A549 (cell line): ENCODE measurements around the gene CLDN6. TPM values are rescaled to one million over a fixed set of nuclear protein-coding genes. Genes with fewer than 3 reads are reported as not detected.

Experiments
- ATAC-seq, 2 experiments: fragments of 200-7000 bp in 1 of 2; fragments of >200 bp in 1 of 2; cut with Nextera tagmentation in 1 of 2; cut with Tn5 transposase in 1 of 2; 3 replicates each; pipeline versions ENCODE4 v1.8.0 to v1.9.1; 2018 to 2020; ENCODE audit warnings: mild to moderate bottlenecking in 1 of 2, moderate library complexity in 1 of 2
- CTCF ChIA-PET: fragments of 300-600 bp; sonication (Branson Sonifier 250); formaldehyde crosslinking; extraction: SDS; loops from one replicate; lab custom pipeline; 2021; ENCODE audit warnings: antibody characterized with exemption, inconsistent platforms; lab: Yijun Ruan, JAX
- POLR2A ChIA-PET: fragments of 350-600 bp; formaldehyde crosslinking; extraction: SDS; loops from one replicate; lab custom pipeline; 2021; ENCODE audit warnings: antibody characterized with exemption, inconsistent platforms; lab: Yijun Ruan, JAX
- DNase-seq, 2 experiments: peaks; one replicate each; pipeline versions ENCODE4 v3.0.0 to v3.0.0-alpha.2; 2011 to 2016; ENCODE audit warnings: low read depth in 1 of 2, low spot score in 1 of 2
- FAIRE-seq: peaks from 2 replicates; lab custom pipeline; 2011; peaks lifted over from hg19 to GRCh38; lab: Jason Lieb, UNC
- H3K27ac ChIP-seq, 2 experiments: fragments of >200 bp; sonication (Bioruptor Twin); formaldehyde crosslinking; 3 replicates each; pipeline ENCODE4 v1.5.1; 2016 to 2017
- H3K4me1 ChIP-seq: fragments of >200 bp; sonication (Bioruptor Twin); formaldehyde crosslinking; 3 replicates; pipeline ENCODE4 v1.6.1; 2016
- H3K4me2 ChIP-seq: fragments of >200 bp; sonication (Bioruptor Twin); formaldehyde crosslinking; 3 replicates; pipeline ENCODE4 v1.6.1; 2016
- H3K4me3 ChIP-seq: fragments of >200 bp; sonication (Bioruptor Twin); formaldehyde crosslinking; 3 replicates; pipeline ENCODE4 v1.5.1; 2016
- H3K9me3 ChIP-seq: fragments of >200 bp; sonication (Bioruptor Twin); formaldehyde crosslinking; 3 replicates; pipeline ENCODE4 v1.6.1; 2016
- CHD4 ChIP-seq: fragments of 200-600 bp; sonication (generic); IDR thresholded peaks from 2 replicates; pipeline ENCODE4 v1.6.1; 2016; ENCODE audit warnings: antibody characterized with exemption, mild to moderate bottlenecking, borderline replicate concordance
- EHF ChIP-seq: fragments of 250-450 bp; sonication (Bioruptor Pico); IDR thresholded peaks from 2 replicates; pipeline ENCODE4 v1.5.0; 2020; ENCODE audit warnings: mild to moderate bottlenecking
- EHMT2 ChIP-seq: fragments of 200-600 bp; sonication (generic); IDR thresholded peaks from 2 replicates; pipeline ENCODE4 v1.6.1; 2016; ENCODE audit warnings: antibody characterized with exemption, low read depth, mild to moderate bottlenecking, moderate library complexity
- EP300 ChIP-seq, 2 experiments: fragments of >200 bp; sonication (Bioruptor Twin); formaldehyde crosslinking; IDR thresholded peaks; 2 replicates in 1 of 2; 3 replicates in 1 of 2; pipeline ENCODE4 v1.6.1; 2016 to 2017
- FOXS1 ChIP-seq: fragments of 250-450 bp; sonication (Bioruptor Pico); IDR thresholded peaks from 2 replicates; pipeline ENCODE4 v1.5.0; 2020; ENCODE audit warnings: mild to moderate bottlenecking, moderate library complexity
- GATA3 ChIP-seq: IDR thresholded peaks from 2 replicates; pipeline ENCODE4 v1.6.1; 2012; ENCODE audit warnings: borderline replicate concordance
- HEYL ChIP-seq: fragments of 250-450 bp; sonication (Bioruptor Pico); IDR thresholded peaks from 2 replicates; pipeline ENCODE4 v1.8.0; 2021; ENCODE audit warnings: mild to moderate bottlenecking, moderate library complexity
- HOXA7 ChIP-seq: fragments of 250-450 bp; sonication (Bioruptor Pico); IDR thresholded peaks from 2 replicates; pipeline ENCODE4 v1.5.0; 2020; ENCODE audit warnings: mild to moderate bottlenecking, moderate library complexity
- HOXB5 ChIP-seq: fragments of 250-450 bp; sonication (Bioruptor Pico); IDR thresholded peaks from 2 replicates; pipeline ENCODE4 v1.5.0; 2020; ENCODE audit warnings: mild to moderate bottlenecking, moderate library complexity
- JUNB ChIP-seq: fragments of >200 bp; sonication (Bioruptor Twin); formaldehyde crosslinking; IDR thresholded peaks from 2 replicates; pipeline ENCODE4 v1.6.1; 2016
- KDM1A ChIP-seq: fragments of 200-600 bp; sonication (generic); IDR thresholded peaks from 2 replicates; pipeline ENCODE4 v1.6.1; 2016; ENCODE audit warnings: low read depth, mild to moderate bottlenecking
- NPAS2 ChIP-seq: fragments of 250-450 bp; sonication (Bioruptor Pico); IDR thresholded peaks from 2 replicates; pipeline ENCODE4 v1.8.0; 2022; ENCODE audit warnings: mild to moderate bottlenecking, moderate library complexity, borderline replicate concordance
- NR3C1 ChIP-seq: fragments of >200 bp; sonication (Bioruptor Twin); formaldehyde crosslinking; IDR thresholded peaks from 3 replicates; pipeline ENCODE4 v1.6.1; 2017
- POLR2AphosphoS2 ChIP-seq: conservative IDR thresholded peaks from 2 replicates; pipeline ENCODE4 v1.6.1; 2012; ENCODE audit warnings: low read length, improper control_type of control experiment, inconsistent platforms
- RNF2 ChIP-seq: fragments of 200-600 bp; sonication (generic); IDR thresholded peaks from 2 replicates; pipeline ENCODE4 v1.6.1; 2016; ENCODE audit warnings: low read depth, mild to moderate bottlenecking, antibody characterized with exemption, moderate library complexity, borderline replicate concordance
- SREBF2 ChIP-seq: fragments of 450-650 bp; IDR thresholded peaks from 2 replicates; pipeline ENCODE4 v1.6.1; 2014; ENCODE audit warnings: mild to moderate bottlenecking, moderate library complexity
- ZFP36 ChIP-seq: fragments of 450-650 bp; IDR thresholded peaks from 2 replicates; pipeline ENCODE4 v1.6.1; 2014; ENCODE audit warnings: borderline replicate concordance; ENCODE audit not compliant: partially characterized antibody
- WGBS: methylation state at CpG from one replicate; pipeline ENCODE4 v1.1.6; 2017; ENCODE audit errors: missing lambda C conversion rate; 5-methylcytosine and 5-hydroxymethylcytosine counted together
- polyA plus RNA-seq, 4 experiments: library from polyadenylated mRNA; depleted of rRNA in 3 of 4; stranded (reverse); fragments of >200 nt; fragmentation: RNase III in 1 of 4; extraction: RNeasy Plus Mini Kit Qiagen cat#74134 plus additional on column Dnase treatment in 1 of 4; gene quantifications; 2 replicates in 3 of 4; 3 replicates in 1 of 4; pipeline ENCODE4 v1.2.3, GENCODE V29; 2011 to 2017
- TF ChIP-seq, protein P1 (sequence below): fragments of 450-650 bp; IDR thresholded peaks from 2 replicates; pipeline ENCODE4 v1.6.1; 2014; ENCODE audit warnings: antibody characterized with exemption
- TF ChIP-seq, protein P2 (sequence below): fragments of 150-350 bp; IDR thresholded peaks from 2 replicates; pipeline ENCODE4 v1.6.1; 2014; ENCODE audit warnings: low read depth, mild to moderate bottlenecking, low read length
- TF ChIP-seq, protein P3 (sequence below): IDR thresholded peaks from 2 replicates; pipeline ENCODE4 v1.6.1; 2012; ENCODE audit warnings: low read depth, borderline replicate concordance
- TF ChIP-seq, protein P4 (sequence below): fragments of >200 bp; sonication (Bioruptor Twin); formaldehyde crosslinking; IDR thresholded peaks from 3 replicates; pipeline ENCODE4 v1.6.1; 2016
- TF ChIP-seq, protein P5 (sequence below): IDR thresholded peaks from 2 replicates; pipeline ENCODE4 v1.6.1; 2012

Gene CLDN6
- polyA plus RNA-seq, 2 of the 4 experiments (the other 2 are of a cell fraction): 0.25 TPM; not detected in 1

DNA sequence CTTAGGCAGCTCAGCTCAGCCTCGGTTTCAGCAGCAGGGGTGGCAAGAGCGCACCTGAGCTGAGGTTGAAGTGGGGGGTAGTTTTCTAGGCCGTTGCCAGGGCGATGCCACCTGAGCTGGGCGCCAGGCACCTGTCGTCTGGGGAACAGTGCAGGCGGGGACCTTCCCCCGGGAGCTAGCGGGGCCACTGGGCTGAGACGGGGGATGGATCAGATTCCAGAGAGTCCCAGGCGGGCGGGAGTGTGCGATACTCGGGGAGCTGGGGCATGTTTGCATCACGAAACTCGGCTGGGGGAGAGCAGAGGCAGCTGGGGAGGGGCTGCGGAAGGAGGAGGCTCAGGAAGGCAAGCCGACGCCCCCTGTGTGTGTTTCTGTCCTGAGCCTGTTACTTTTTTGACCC is 5.7 kb downstream of the CLDN6 start:
- Histone ChIP-seq H3K4me2 (no peak overlapping the region), H3K4me3 (no peak overlapping the region), H3K4me1 (peaks cover 15% of the 10 kb centered on the region), H3K9me3 (no peaks in the 10 kb centered on the region), H3K27ac (no peak overlapping the region; a peak in 1 of 6 replicates)
- DNase-seq (no peak), ATAC-seq (no peak), FAIRE-seq (no peak)
- ChIA-PET POLR2A (interaction anchor here (3.7 kb wide), 1 partner anchor 9 kb away, joined by 31 read pairs; the partner anchor contains the start of gene TNFRSF12A), CTCF (interaction anchor here (0.9 to 14.8 kb wide), 3 partner anchors 8 to 17 kb away, joined by 4 to 214 read pairs (median 112); partner anchors contain the start of genes CLDN6, HCFC1R1, THOC6 and TNFRSF12A)
- 88% methylated on average over 17 of the region's 19 CpGs for WGBS
- TF ChIP-seq HOXB5 (CRISPR knock-in tag) (no peak), KDM1A (no peak), GATA3 (no peak), JUNB (no peak), EHMT2 (no peak), NPAS2 (CRISPR knock-in tag) (no peak), SREBF2 (no peak)
- TF ChIP-seq, protein P1, sequence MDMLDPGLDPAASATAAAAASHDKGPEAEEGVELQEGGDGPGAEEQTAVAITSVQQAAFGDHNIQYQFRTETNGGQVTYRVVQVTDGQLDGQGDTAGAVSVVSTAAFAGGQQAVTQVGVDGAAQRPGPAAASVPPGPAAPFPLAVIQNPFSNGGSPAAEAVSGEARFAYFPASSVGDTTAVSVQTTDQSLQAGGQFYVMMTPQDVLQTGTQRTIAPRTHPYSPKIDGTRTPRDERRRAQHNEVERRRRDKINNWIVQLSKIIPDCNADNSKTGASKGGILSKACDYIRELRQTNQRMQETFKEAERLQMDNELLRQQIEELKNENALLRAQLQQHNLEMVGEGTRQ: no peak
- TF ChIP-seq, protein P2, sequence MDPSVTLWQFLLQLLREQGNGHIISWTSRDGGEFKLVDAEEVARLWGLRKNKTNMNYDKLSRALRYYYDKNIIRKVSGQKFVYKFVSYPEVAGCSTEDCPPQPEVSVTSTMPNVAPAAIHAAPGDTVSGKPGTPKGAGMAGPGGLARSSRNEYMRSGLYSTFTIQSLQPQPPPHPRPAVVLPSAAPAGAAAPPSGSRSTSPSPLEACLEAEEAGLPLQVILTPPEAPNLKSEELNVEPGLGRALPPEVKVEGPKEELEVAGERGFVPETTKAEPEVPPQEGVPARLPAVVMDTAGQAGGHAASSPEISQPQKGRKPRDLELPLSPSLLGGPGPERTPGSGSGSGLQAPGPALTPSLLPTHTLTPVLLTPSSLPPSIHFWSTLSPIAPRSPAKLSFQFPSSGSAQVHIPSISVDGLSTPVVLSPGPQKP: no peak
- TF ChIP-seq, protein P3, sequence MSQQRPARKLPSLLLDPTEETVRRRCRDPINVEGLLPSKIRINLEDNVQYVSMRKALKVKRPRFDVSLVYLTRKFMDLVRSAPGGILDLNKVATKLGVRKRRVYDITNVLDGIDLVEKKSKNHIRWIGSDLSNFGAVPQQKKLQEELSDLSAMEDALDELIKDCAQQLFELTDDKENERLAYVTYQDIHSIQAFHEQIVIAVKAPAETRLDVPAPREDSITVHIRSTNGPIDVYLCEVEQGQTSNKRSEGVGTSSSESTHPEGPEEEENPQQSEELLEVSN: no peak
- TF ChIP-seq, protein P4, sequence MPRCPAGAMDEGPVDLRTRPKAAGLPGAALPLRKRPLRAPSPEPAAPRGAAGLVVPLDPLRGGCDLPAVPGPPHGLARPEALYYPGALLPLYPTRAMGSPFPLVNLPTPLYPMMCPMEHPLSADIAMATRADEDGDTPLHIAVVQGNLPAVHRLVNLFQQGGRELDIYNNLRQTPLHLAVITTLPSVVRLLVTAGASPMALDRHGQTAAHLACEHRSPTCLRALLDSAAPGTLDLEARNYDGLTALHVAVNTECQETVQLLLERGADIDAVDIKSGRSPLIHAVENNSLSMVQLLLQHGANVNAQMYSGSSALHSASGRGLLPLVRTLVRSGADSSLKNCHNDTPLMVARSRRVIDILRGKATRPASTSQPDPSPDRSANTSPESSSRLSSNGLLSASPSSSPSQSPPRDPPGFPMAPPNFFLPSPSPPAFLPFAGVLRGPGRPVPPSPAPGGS: no peak

DNA sequence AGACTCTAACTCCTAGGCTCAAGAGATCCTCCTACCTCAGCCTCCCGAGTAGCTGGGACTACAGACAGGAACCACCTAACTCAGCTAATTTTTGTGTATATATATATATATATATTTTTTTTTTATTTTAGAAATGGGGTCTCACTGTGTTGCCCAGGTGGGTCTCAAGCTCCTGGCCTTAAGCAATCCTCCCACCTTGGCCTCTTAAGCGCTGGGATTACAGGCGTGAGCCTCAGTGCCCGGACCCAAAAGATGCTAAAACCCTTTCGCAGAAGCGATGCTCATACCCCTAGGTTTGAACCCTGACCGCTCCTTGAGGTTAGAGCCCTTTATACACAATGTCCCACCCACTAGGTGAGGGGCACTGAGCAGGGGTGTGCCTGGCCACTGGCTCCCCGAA is 7.5 kb downstream of the CLDN6 start:
- Histone ChIP-seq H3K27ac (no peak overlapping the region), H3K4me2 (no peak overlapping the region), H3K4me1 (peaks cover 20% of the 10 kb centered on the region), H3K9me3 (no peaks in the 10 kb centered on the region), H3K4me3 (no peak overlapping the region)
- ATAC-seq (no peak), DNase-seq (no peak), FAIRE-seq (no peak)
- WGBS: 93% methylated on average over 7 of the region's 8 CpGs
- TF ChIP-seq ZFP36 (no peak), EP300 (IDR thresholded peaks at IDR 0.05) (no peak), EHF (CRISPR knock-in tag) (no peak), CHD4 (no peak), HOXA7 (no peak), FOXS1 (CRISPR knock-in tag) (no peak), POLR2AphosphoS2 (no peak), RNF2 (no peak), NR3C1 (no peak), HEYL (no peak)
- TF ChIP-seq, protein P5, sequence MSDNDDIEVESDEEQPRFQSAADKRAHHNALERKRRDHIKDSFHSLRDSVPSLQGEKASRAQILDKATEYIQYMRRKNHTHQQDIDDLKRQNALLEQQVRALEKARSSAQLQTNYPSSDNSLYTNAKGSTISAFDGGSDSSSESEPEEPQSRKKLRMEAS: no peak
- ChIA-PET POLR2A (interaction anchor here (3.7 kb wide), 1 partner anchor 11 kb away, joined by 31 read pairs; the partner anchor contains the start of gene TNFRSF12A), CTCF (interaction anchor here (0.9 to 14.8 kb wide), 4 partner anchors 10 to 40 kb away, joined by 3 to 214 read pairs (median 58); partner anchors contain the start of genes CLDN6, HCFC1R1, THOC6 and TNFRSF12A)
